Measurements from ENCODE around the gene AATF.

DNA sequence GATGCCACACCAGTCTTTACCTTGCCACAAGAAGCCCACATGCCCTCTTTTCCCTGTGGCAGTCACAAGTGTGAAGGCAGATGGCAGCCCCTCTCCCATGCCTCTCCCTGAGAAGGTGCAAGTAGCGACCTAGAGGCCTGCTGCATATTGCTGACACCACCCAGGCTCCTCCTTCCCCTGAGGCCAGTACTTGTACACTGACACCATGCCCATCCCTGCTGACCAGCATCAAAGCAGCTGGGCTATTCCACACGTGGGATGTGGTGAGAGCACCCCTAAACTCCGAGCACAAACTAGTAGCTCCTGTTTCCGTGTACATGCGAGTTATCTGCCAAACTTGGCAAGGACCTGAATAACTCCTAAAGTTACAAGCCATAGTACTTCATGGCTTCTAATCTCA lies 149.4 kb downstream of the AATF start:
- TF ChIP-seq, protein P1, sequence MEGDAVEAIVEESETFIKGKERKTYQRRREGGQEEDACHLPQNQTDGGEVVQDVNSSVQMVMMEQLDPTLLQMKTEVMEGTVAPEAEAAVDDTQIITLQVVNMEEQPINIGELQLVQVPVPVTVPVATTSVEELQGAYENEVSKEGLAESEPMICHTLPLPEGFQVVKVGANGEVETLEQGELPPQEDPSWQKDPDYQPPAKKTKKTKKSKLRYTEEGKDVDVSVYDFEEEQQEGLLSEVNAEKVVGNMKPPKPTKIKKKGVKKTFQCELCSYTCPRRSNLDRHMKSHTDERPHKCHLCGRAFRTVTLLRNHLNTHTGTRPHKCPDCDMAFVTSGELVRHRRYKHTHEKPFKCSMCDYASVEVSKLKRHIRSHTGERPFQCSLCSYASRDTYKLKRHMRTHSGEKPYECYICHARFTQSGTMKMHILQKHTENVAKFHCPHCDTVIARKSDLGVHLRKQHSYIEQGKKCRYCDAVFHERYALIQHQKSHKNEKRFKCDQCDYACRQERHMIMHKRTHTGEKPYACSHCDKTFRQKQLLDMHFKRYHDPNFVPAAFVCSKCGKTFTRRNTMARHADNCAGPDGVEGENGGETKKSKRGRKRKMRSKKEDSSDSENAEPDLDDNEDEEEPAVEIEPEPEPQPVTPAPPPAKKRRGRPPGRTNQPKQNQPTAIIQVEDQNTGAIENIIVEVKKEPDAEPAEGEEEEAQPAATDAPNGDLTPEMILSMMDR (conservative IDR thresholded peaks at IDR 0.05; ENCODE audit: low read length) = no peak
- no peak for TF ChIP-seq EZH2phosphoT487 (IDR thresholded peaks at IDR 0.05; ENCODE audit: borderline replicate concordance)

Measured in Loucy (cell line).